IPS-15b (cell line): ENCODE results near the gene RGMA.

ENCODE experiments used
- H3K27me3 ChIP-seq: one replicate; pipeline ENCODE4 v1.6.1; 2013; ENCODE audit warnings: low read length; ENCODE audit not compliant: control insufficient read depth, insufficient read depth
- H3K36me3 ChIP-seq: one replicate; pipeline ENCODE4 v1.6.1; 2013; ENCODE audit warnings: low read length; ENCODE audit not compliant: control insufficient read depth, insufficient read depth
- H3K4me1 ChIP-seq: one replicate; pipeline ENCODE4 v1.6.1; 2013; ENCODE audit warnings: mild to moderate bottlenecking, low read length; ENCODE audit not compliant: control insufficient read depth, insufficient read depth
- H3K4me3 ChIP-seq: one replicate; pipeline ENCODE4 v1.5.1; 2013; ENCODE audit warnings: low read depth, low read length
- H3K9ac ChIP-seq: one replicate; pipeline ENCODE4 v1.6.1; 2013; ENCODE audit warnings: low read depth, mild to moderate bottlenecking, low read length
- H3K9me3 ChIP-seq: one replicate; pipeline ENCODE4 v1.6.1; 2013; ENCODE audit warnings: mild to moderate bottlenecking, low read length; ENCODE audit not compliant: control insufficient read depth, insufficient read depth

Gene RGMA

GRCh38 chr15:93028632-93029213 is 60.3 kb downstream of the RGMA start:
- H3K4me1 ChIP-seq = peaks cover 2% of the 10 kb centered on the region
- H3K4me3 ChIP-seq = no peak overlapping the region

GRCh38 chr15:93028111-93028631 is 60.8 kb downstream of the RGMA start:
- H3K27me3 ChIP-seq = no peaks in the 10 kb centered on the region
- no peak overlapping the region for H3K9ac ChIP-seq
- H3K9me3 ChIP-seq = no peaks in the 10 kb centered on the region
- H3K4me3 ChIP-seq = no peak overlapping the region
- peaks cover 2% of the 10 kb centered on the region for H3K4me1 ChIP-seq
- peaks cover 26% of the 10 kb centered on the region for H3K36me3 ChIP-seq

More at GRCh38 chr15:93028632-93029213, 60.3 kb downstream of the RGMA start:
- H3K36me3 ChIP-seq = peaks cover 26% of the 10 kb centered on the region
- no peak overlapping the region for H3K9ac ChIP-seq
- no peaks in the 10 kb centered on the region for H3K9me3 ChIP-seq
- no peaks in the 10 kb centered on the region for H3K27me3 ChIP-seq

- Histone ChIP-seq H3K9ac (no peak overlapping the region), H3K27me3 (no peaks in the 10 kb centered on the region), H3K9me3 (no peaks in the 10 kb centered on the region), H3K4me3 (no peak overlapping the region), H3K4me1 (peaks cover 2% of the 10 kb centered on the region), H3K36me3 (peaks cover 28% of the 10 kb centered on the region)
Measured at GRCh38 chr15:93027413-93027812, 61.6 kb downstream of the RGMA start.

- Histone ChIP-seq H3K36me3 (peaks cover 33% of the 10 kb centered on the region), H3K9me3 (no peaks in the 10 kb centered on the region), H3K4me1 (peaks cover 2% of the 10 kb centered on the region), H3K9ac (no peak overlapping the region), H3K4me3 (no peak overlapping the region), H3K27me3 (no peaks in the 10 kb centered on the region)
Measured at GRCh38 chr15:93026380-93026817, 62.6 kb downstream of the RGMA start.

- Histone ChIP-seq H3K36me3 (peaks cover 33% of the 10 kb centered on the region), H3K4me3 (no peak overlapping the region), H3K4me1 (peaks cover 2% of the 10 kb centered on the region), H3K27me3 (no peaks in the 10 kb centered on the region), H3K9me3 (no peaks in the 10 kb centered on the region), H3K9ac (no peak overlapping the region)
Measured at GRCh38 chr15:93025625-93025982, 63.4 kb downstream of the RGMA start.

GRCh38 chr15:93024716-93025624 is 64.0 kb downstream of the RGMA start:
- Histone ChIP-seq H3K4me1 (peaks cover 2% of the 10 kb centered on the region), H3K27me3 (no peaks in the 10 kb centered on the region), H3K36me3 (peaks cover 33% of the 10 kb centered on the region), H3K9me3 (no peaks in the 10 kb centered on the region), H3K9ac (no peak overlapping the region), H3K4me3 (no peak overlapping the region)

- H3K4me3 ChIP-seq = no peak overlapping the region
- H3K9me3 ChIP-seq = no peaks in the 10 kb centered on the region
- no peak overlapping the region for H3K9ac ChIP-seq
- no peaks in the 10 kb centered on the region for H3K4me1 ChIP-seq
- H3K27me3 ChIP-seq = no peaks in the 10 kb centered on the region
- peaks cover 33% of the 10 kb centered on the region for H3K36me3 ChIP-seq
Measured at GRCh38 chr15:93024293-93024692, 64.7 kb downstream of the RGMA start.

GRCh38 chr15:93020976-93021772 is 67.8 kb downstream of the RGMA start:
- H3K36me3 ChIP-seq = peaks cover 27% of the 10 kb centered on the region
- H3K9me3 ChIP-seq = no peaks in the 10 kb centered on the region

GRCh38 chr15:93019971-93020370 is 69.0 kb downstream of the RGMA start:
- Histone ChIP-seq H3K9me3 (no peaks in the 10 kb centered on the region), H3K4me1 (no peaks in the 10 kb centered on the region), H3K4me3 (no peak overlapping the region), H3K9ac (no peak overlapping the region), H3K27me3 (no peaks in the 10 kb centered on the region), H3K36me3 (peaks cover 30% of the 10 kb centered on the region)

More at GRCh38 chr15:93020976-93021772, 67.8 kb downstream of the RGMA start:
- Histone ChIP-seq H3K27me3 (no peaks in the 10 kb centered on the region), H3K4me1 (no peaks in the 10 kb centered on the region), H3K4me3 (no peak overlapping the region), H3K9ac (no peak overlapping the region)

- Histone ChIP-seq H3K27me3 (no peaks in the 10 kb centered on the region), H3K4me3 (no peak overlapping the region), H3K4me1 (no peaks in the 10 kb centered on the region), H3K36me3 (peaks cover 27% of the 10 kb centered on the region), H3K9ac (no peak overlapping the region), H3K9me3 (no peaks in the 10 kb centered on the region)
Measured at GRCh38 chr15:93019090-93019489, 69.9 kb downstream of the RGMA start.

- Histone ChIP-seq H3K9me3 (no peaks in the 10 kb centered on the region), H3K27me3 (no peaks in the 10 kb centered on the region), H3K4me3 (no peak overlapping the region), H3K9ac (no peak overlapping the region), H3K4me1 (no peaks in the 10 kb centered on the region), H3K36me3 (peaks cover 30% of the 10 kb centered on the region)
Measured at GRCh38 chr15:93018574-93018973, 70.4 kb downstream of the RGMA start.
